Vagina (tissue), 2 donors: ENCODE measurements around the gene ZYG11A. TPM values are rescaled to one million over a fixed set of nuclear protein-coding genes. Genes with fewer than 3 reads are reported as not detected.

ENCODE experiments used
- DNase-seq, 2 donors: peaks; one replicate each; pipeline ENCODE4 v3.0.0-alpha.2; 2017; ENCODE audit errors: extremely low spot score in 2 of 2
- H3K27ac ChIP-seq: fragments of 200-600 bp; sonication (generic); one replicate; pipeline ENCODE4 v1.5.1; 2019
- H3K27me3 ChIP-seq: fragments of 200-600 bp; sonication (generic); one replicate; pipeline ENCODE4 v1.5.1; 2019
- H3K36me3 ChIP-seq, 2 donors: fragments of 200-600 bp; sonication (generic); one replicate each; pipeline ENCODE4 v1.5.1; 2017 to 2019
- H3K4me1 ChIP-seq: fragments of 200-600 bp; sonication (generic); one replicate; pipeline ENCODE4 v1.5.1; 2019
- H3K4me3 ChIP-seq, 2 donors: fragments of 200-600 bp; sonication (generic); 1 replicate in 1 of 2; 2 replicates in 1 of 2; pipeline ENCODE4 v1.5.1; 2016 to 2019
- H3K9me3 ChIP-seq: fragments of 200-600 bp; sonication (generic); one replicate; pipeline ENCODE4 v1.5.1; 2019
- POLR2A ChIP-seq, 2 donors: fragments of 450-650 bp; IDR thresholded peaks; one replicate each; pipeline ENCODE4 v1.6.1; 2017; ENCODE audit warnings: antibody characterized with exemption in 2 of 2, mild to moderate bottlenecking in 2 of 2, moderate library complexity in 2 of 2
- POLR2AphosphoS5 ChIP-seq, 2 donors: sonication (generic); formaldehyde crosslinking; IDR thresholded peaks; one replicate each; pipeline ENCODE4 v1.9.0; 2017; ENCODE audit warnings: antibody characterized with exemption in 2 of 2, mild to moderate bottlenecking in 2 of 2, low read depth in 1 of 2; ENCODE audit not compliant: insufficient read depth in 1 of 2
- intact Hi-C: fragments of 100-400 bp; cut with DNase I; formaldehyde crosslinking; loops from one replicate; pipeline ENCODE4 v1.15.1; 2023
- total RNA-seq: library from RNA; depleted of rRNA; stranded (reverse); fragments of >200 nt; gene quantifications from one replicate; pipeline ENCODE4 v1.2.3, GENCODE V29; 2016
- TF ChIP-seq, protein P1 (sequence below), 3 experiments: fragments of 450-650 bp in 2 of 3; fragments of 200-600 bp in 1 of 3; sonication (generic) in 1 of 3; IDR thresholded peaks; one replicate each; pipeline ENCODE4 v1.5.1; 2017 to 2019; ENCODE audit warnings: antibody characterized with exemption in 3 of 3, mild to moderate bottlenecking in 2 of 3, moderate library complexity in 2 of 3

The ZYG11A gene
- total RNA-seq, 1 donor from 2014 or later, result 0.74 TPM

DNA sequence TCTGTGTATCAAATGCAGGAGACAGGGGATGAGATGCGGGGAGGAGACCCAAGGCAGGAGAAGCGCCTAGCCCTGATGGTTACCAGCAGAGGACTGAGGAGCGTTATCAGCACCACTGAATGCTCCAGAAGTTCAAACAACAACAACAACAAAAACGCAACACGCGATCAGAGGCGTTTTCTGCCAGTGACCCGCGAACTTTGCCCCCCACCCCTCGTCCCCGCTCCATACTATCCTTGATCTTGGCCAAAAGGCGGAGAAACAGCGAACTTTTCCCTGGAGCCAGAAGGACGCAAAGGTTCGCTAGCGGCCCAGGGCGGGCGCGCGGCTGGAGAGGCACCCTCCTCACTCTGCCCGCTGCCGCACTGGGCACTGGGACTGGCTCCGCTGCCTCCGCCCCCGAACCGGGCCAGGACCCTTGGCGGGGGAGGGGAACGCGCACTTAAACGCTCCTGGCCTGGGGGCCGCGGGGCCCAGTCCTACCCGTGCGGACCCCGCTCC is 78.3 kb downstream of the ZYG11A start:
- Histone ChIP-seq H3K36me3 (no peaks in the 10 kb centered on the region), H3K9me3 (no peaks in the 10 kb centered on the region), H3K27ac (peak overlapping the region; percentile 86), H3K27me3 (no peaks in the 10 kb centered on the region), H3K4me3 (peak overlapping the region; percentile 80 to 91), H3K4me1 (peaks cover 20% of the 10 kb centered on the region)
- no peak for DNase-seq
- intact Hi-C loops, result loop anchor here (10.0 kb wide), 1 partner anchor 134 kb away; no protein-coding TSS in a partner anchor
- no peak for TF ChIP-seq POLR2A (IDR thresholded peaks at IDR 0.05)
- TF ChIP-seq POLR2AphosphoS5 (IDR thresholded peaks at IDR 0.05; ENCODE audit: insufficient read depth in 1 of 2, low read depth in 1 of 2), result no peak
- TF ChIP-seq, protein P1, sequence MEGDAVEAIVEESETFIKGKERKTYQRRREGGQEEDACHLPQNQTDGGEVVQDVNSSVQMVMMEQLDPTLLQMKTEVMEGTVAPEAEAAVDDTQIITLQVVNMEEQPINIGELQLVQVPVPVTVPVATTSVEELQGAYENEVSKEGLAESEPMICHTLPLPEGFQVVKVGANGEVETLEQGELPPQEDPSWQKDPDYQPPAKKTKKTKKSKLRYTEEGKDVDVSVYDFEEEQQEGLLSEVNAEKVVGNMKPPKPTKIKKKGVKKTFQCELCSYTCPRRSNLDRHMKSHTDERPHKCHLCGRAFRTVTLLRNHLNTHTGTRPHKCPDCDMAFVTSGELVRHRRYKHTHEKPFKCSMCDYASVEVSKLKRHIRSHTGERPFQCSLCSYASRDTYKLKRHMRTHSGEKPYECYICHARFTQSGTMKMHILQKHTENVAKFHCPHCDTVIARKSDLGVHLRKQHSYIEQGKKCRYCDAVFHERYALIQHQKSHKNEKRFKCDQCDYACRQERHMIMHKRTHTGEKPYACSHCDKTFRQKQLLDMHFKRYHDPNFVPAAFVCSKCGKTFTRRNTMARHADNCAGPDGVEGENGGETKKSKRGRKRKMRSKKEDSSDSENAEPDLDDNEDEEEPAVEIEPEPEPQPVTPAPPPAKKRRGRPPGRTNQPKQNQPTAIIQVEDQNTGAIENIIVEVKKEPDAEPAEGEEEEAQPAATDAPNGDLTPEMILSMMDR (IDR thresholded peaks at IDR 0.05), result no peak

GRCh38 chr1:52925571-52926005 is 83.0 kb downstream of the ZYG11A start:
- Histone ChIP-seq H3K9me3 (no peaks in the 10 kb centered on the region), H3K27me3 (no peaks in the 10 kb centered on the region), H3K36me3 (no peaks in the 10 kb centered on the region), H3K27ac (no peak overlapping the region), H3K4me1 (peaks cover 26% of the 10 kb centered on the region), H3K4me3 (no peak overlapping the region)
- DNase-seq, result no peak
- intact Hi-C loops, result loop anchor here (5.0 to 10.0 kb wide), 2 partner anchors 129 to 223 kb away; no protein-coding TSS in a partner anchor
- TF ChIP-seq, protein P1 (IDR thresholded peaks at IDR 0.05), result no peak
- TF ChIP-seq POLR2A (IDR thresholded peaks at IDR 0.05), result no peak
- TF ChIP-seq POLR2AphosphoS5 (IDR thresholded peaks at IDR 0.05; ENCODE audit: insufficient read depth in 1 of 2, low read depth in 1 of 2), result no peak

DNA sequence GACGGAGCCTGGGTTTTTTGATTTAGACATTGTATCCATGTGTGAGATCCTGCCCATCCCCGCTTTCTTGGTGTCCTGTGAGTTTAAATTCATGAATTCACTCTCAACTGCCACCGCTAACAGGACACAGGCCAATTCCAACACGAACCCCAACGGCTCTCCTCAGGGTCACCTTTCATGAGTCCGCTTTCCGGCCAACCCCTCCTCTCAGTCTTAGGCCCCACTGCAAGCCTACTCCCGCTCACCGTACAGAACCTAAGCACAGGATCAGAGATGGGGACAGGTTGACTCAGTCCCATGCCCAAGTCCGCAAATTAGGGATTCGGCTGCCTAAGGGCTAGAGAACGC is 84.3 kb downstream of the ZYG11A start:
- TF ChIP-seq, protein P1 (IDR thresholded peaks at IDR 0.05), result no peak
- no peak for TF ChIP-seq POLR2A (IDR thresholded peaks at IDR 0.05)
- no peak for TF ChIP-seq POLR2AphosphoS5 (IDR thresholded peaks at IDR 0.05; ENCODE audit: insufficient read depth in 1 of 2, low read depth in 1 of 2)
- DNase-seq, result no peak
- Histone ChIP-seq H3K4me1 (peaks cover 20% of the 10 kb centered on the region), H3K36me3 (no peaks in the 10 kb centered on the region), H3K9me3 (no peaks in the 10 kb centered on the region), H3K27me3 (no peaks in the 10 kb centered on the region), H3K4me3 (peak overlapping the region; percentile 67 to 78), H3K27ac (peak overlapping the region; percentile 70)
- intact Hi-C loops, result loop anchor here (5.0 to 10.0 kb wide), 2 partner anchors 128 to 225 kb away; no protein-coding TSS in a partner anchor

DNA sequence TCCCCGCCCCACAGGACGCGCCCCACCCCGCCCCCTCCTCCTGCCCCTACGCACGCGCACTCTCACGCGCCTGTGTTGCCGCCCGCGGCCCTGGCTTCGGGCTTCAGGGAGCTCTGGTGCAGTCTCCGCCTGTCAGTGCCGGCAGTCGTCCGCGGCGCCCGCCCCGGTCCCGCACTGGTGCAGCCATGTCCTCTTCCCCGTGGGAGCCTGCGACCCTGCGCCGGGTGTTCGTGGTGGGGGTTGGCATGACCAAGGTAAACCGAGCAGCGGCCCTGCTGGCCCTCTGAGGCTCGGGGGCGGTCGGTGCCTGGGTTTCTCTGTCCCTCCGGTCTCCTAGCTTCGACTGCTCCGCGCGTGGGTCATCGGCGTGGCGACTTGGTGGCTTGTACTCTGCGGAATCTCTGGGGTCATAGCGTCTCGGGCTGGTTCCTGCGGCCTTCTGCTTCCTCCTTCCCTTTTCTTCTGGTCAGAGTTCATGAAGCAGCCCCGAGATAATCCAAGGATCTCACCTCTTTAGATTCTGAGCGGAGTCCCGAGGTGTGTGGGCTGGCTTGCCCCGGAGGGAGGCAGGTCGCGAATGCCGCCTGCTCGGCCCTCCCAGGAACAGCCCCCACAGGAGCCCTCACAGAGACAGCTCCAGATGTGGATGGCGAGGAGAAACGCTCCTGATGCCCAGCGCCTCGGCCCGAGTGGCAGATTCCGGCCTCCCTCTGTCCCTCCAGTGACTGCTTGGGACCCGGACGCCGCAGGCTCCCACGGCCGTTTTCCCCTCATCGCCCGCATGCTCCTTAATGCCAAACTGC is 84.9 kb downstream of the ZYG11A start, which contains the start of gene SCP2:
TSS of gene SCP2 (plus strand) at position 65 of the 803 bp plus-strand sequence. CDS start at position 186, 121 bp downstream.
- Histone ChIP-seq H3K36me3 (no peaks in the 10 kb centered on the region), H3K27ac (peak within 1 kb of the TSS; percentile 70), H3K4me3 (peak within 1 kb of the TSS; percentile 67 to 78), H3K27me3 (no peaks in the 10 kb centered on the region), H3K9me3 (no peaks in the 10 kb centered on the region), H3K4me1 (peaks cover 20% of the 10 kb centered on the region)
- TF ChIP-seq POLR2A (IDR thresholded peaks at IDR 0.05) (peak in 1 of 2 donors; percentile 66), POLR2AphosphoS5 (IDR thresholded peaks at IDR 0.05; ENCODE audit: insufficient read depth in 1 of 2, low read depth in 1 of 2) (peak; percentile 15 to 87)
- TF ChIP-seq, protein P1 (IDR thresholded peaks at IDR 0.05), result no peak
- DNase-seq, result no peak
- intact Hi-C loops, result loop anchor here (5.0 to 10.0 kb wide), 2 partner anchors 127 to 225 kb away; no protein-coding TSS in a partner anchor
